ENCODE data around the gene ZMIZ2.

DNA sequence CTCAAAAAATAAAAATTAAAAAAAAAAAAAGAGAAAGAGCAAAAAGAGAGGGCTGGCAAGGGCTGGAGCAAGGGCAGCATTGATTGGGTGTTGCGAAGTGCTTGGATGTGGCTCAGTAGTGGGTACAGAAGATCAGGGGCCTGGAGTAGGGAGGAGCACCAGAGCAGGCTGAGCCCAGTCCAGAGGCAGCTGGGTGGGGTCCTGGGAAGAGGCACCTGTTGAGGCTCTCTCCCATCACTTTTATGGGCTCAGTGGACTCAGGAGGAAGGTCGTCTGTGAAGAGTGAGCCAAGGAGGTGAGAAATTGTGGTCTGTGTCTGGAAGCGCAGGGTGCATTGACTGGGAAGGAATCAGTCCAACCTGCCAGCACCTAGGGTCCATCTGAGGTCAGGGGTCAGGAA is 11.8 kb upstream of the ZMIZ2 start:
- TF ChIP-seq, protein P1, sequence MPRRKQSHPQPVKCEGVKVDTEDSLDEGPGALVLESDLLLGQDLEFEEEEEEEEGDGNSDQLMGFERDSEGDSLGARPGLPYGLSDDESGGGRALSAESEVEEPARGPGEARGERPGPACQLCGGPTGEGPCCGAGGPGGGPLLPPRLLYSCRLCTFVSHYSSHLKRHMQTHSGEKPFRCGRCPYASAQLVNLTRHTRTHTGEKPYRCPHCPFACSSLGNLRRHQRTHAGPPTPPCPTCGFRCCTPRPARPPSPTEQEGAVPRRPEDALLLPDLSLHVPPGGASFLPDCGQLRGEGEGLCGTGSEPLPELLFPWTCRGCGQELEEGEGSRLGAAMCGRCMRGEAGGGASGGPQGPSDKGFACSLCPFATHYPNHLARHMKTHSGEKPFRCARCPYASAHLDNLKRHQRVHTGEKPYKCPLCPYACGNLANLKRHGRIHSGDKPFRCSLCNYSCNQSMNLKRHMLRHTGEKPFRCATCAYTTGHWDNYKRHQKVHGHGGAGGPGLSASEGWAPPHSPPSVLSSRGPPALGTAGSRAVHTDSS (tag by site-specific recombination; IDR thresholded peaks at IDR 0.05), result no peak
- TF ChIP-seq ZNF280D (tag by site-specific recombination; IDR thresholded peaks at IDR 0.05) (no peak), ZNF112 (tag by site-specific recombination; IDR thresholded peaks at IDR 0.05) (no peak), ZNF473 (tag by site-specific recombination; IDR thresholded peaks at IDR 0.05) (no peak), SP2 (tag by site-specific recombination; IDR thresholded peaks at IDR 0.05) (no peak), ZNF830 (tag by site-specific recombination; IDR thresholded peaks at IDR 0.05; ENCODE audit: low read depth) (no peak), GLIS1 (tag by site-specific recombination; IDR thresholded peaks at IDR 0.05) (no peak)
- TF ChIP-seq, protein P2, sequence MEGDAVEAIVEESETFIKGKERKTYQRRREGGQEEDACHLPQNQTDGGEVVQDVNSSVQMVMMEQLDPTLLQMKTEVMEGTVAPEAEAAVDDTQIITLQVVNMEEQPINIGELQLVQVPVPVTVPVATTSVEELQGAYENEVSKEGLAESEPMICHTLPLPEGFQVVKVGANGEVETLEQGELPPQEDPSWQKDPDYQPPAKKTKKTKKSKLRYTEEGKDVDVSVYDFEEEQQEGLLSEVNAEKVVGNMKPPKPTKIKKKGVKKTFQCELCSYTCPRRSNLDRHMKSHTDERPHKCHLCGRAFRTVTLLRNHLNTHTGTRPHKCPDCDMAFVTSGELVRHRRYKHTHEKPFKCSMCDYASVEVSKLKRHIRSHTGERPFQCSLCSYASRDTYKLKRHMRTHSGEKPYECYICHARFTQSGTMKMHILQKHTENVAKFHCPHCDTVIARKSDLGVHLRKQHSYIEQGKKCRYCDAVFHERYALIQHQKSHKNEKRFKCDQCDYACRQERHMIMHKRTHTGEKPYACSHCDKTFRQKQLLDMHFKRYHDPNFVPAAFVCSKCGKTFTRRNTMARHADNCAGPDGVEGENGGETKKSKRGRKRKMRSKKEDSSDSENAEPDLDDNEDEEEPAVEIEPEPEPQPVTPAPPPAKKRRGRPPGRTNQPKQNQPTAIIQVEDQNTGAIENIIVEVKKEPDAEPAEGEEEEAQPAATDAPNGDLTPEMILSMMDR (tag by site-specific recombination; IDR thresholded peaks at IDR 0.05), result no peak
